HepG2 (cell line): ENCODE results near the gene MVP. TPM values are rescaled to one million over a fixed set of nuclear protein-coding genes. Genes with fewer than 3 reads are reported as not detected.

Experiments used
- CBX5 ChIP-seq: sonication (generic); formaldehyde crosslinking; IDR thresholded peaks from 2 replicates; pipeline ENCODE4 v1.4.0; 2020; ENCODE audit warnings: missing genetic modification reagents, borderline replicate concordance
- DNMT1 ChIP-seq: sonication (generic); formaldehyde crosslinking; IDR thresholded peaks from 2 replicates; pipeline ENCODE4 v1.5.1; 2020; ENCODE audit warnings: mild to moderate bottlenecking, missing genetic modification reagents
- FOXO1 ChIP-seq: sonication (generic); formaldehyde crosslinking; IDR thresholded peaks from 2 replicates; pipeline ENCODE4 v1.4.0; 2020; ENCODE audit warnings: missing genetic modification reagents
- GPBP1L1 ChIP-seq: sonication (generic); formaldehyde crosslinking; IDR thresholded peaks from 2 replicates; pipeline ENCODE4 v1.5.0; 2020; ENCODE audit warnings: mild to moderate bottlenecking, missing genetic modification reagents
- HDAC1 ChIP-seq: sonication (generic); formaldehyde crosslinking; IDR thresholded peaks from 2 replicates; pipeline ENCODE4 v1.5.1; 2020; ENCODE audit warnings: mild to moderate bottlenecking, missing genetic modification reagents
- HNRNPK ChIP-seq: fragments of 200-400 bp; formaldehyde crosslinking; IDR thresholded peaks from 2 replicates; pipeline ENCODE4 v1.6.1; 2018; ENCODE audit warnings: low read length, low read depth, moderate library complexity, mild to moderate bottlenecking; ENCODE audit not compliant: poor library complexity, severe bottlenecking
- MXD1 ChIP-seq: sonication (generic); formaldehyde crosslinking; IDR thresholded peaks from 2 replicates; pipeline ENCODE4 v1.4.0; 2020; ENCODE audit warnings: mild to moderate bottlenecking, missing genetic modification reagents
- POLR2G ChIP-seq: fragments of 200-400 bp; formaldehyde crosslinking; IDR thresholded peaks from 2 replicates; pipeline ENCODE4 v1.6.1; 2018; ENCODE audit warnings: mild to moderate bottlenecking, low read depth, low read length, moderate library complexity
- RBFOX2 ChIP-seq: fragments of 200-400 bp; formaldehyde crosslinking; IDR thresholded peaks from 2 replicates; pipeline ENCODE4 v1.6.1; 2017; ENCODE audit warnings: low read depth, mild to moderate bottlenecking, low read length
- SALL1 ChIP-seq: sonication (generic); formaldehyde crosslinking; IDR thresholded peaks from 2 replicates; pipeline ENCODE4 v1.8.0; 2022; ENCODE audit warnings: mild to moderate bottlenecking, missing genetic modification reagents
- SMARCC2 ChIP-seq: fragments of 450-650 bp; IDR thresholded peaks from 2 replicates; pipeline ENCODE4 v1.6.1; 2017; ENCODE audit warnings: antibody characterized with exemption, mild to moderate bottlenecking
- ZNF234 ChIP-seq: sonication (generic); formaldehyde crosslinking; conservative IDR thresholded peaks from 2 replicates; pipeline ENCODE4 v1.5.1; 2020; ENCODE audit warnings: mild to moderate bottlenecking, missing genetic modification reagents
- ZNF451 ChIP-seq: sonication (generic); formaldehyde crosslinking; IDR thresholded peaks from 2 replicates; pipeline ENCODE4 v1.5.0; 2020; ENCODE audit warnings: mild to moderate bottlenecking, missing genetic modification reagents
- ZNF543 ChIP-seq: sonication (generic); formaldehyde crosslinking; IDR thresholded peaks from 2 replicates; pipeline ENCODE4 v1.4.0; 2020; ENCODE audit warnings: mild to moderate bottlenecking, missing genetic modification reagents
- ZNF550 ChIP-seq: sonication (generic); formaldehyde crosslinking; IDR thresholded peaks from 2 replicates; pipeline ENCODE4 v1.4.0; 2020; ENCODE audit warnings: mild to moderate bottlenecking, missing genetic modification reagents, borderline replicate concordance
- ZNF672 ChIP-seq: sonication (generic); formaldehyde crosslinking; IDR thresholded peaks from 2 replicates; pipeline ENCODE4 v1.8.1; 2022; ENCODE audit warnings: missing genetic modification reagents
- ZNF749 ChIP-seq: sonication (generic); formaldehyde crosslinking; IDR thresholded peaks from 2 replicates; pipeline ENCODE4 v1.8.0; 2022; ENCODE audit warnings: mild to moderate bottlenecking, missing genetic modification reagents, moderate library complexity, borderline replicate concordance
- ZNF75D ChIP-seq: sonication (generic); formaldehyde crosslinking; IDR thresholded peaks from 2 replicates; pipeline ENCODE4 v1.8.1; 2023; ENCODE audit warnings: missing genetic modification reagents, mild to moderate bottlenecking, borderline replicate concordance
- polyA plus RNA-seq, 8 experiments: library from polyadenylated mRNA; depleted of rRNA in 3 of 8; stranded (reverse) in 7 of 8; unstranded in 1 of 8; fragments of >200 nt; fragmentation: Illumina TruSeq in 4 of 8; extraction: Trizol in 4 of 8; gene quantifications; 2 replicates each; pipeline versions ENCODE4 v1.2.1 to v1.2.3, GENCODE V29; 2011 to 2016; ENCODE audit warnings: low read depth in 4 of 8, missing spikeins in 1 of 8, mixed read lengths in 1 of 8; ENCODE audit not compliant: insufficient read depth in 1 of 8
- total RNA-seq, 5 experiments: library from RNA; depleted of rRNA; stranded (reverse); fragments of >200 nt; fragmentation: Illumina TruSeq; extraction: Trizol; gene quantifications; 2 replicates each; pipeline ENCODE4 v1.2.3, GENCODE V29; 2016; ENCODE audit warnings: low read depth in 1 of 5
- TF ChIP-seq, protein P1 (sequence below): sonication (generic); formaldehyde crosslinking; IDR thresholded peaks from 2 replicates; pipeline ENCODE4 v1.8.0; 2022; ENCODE audit warnings: mild to moderate bottlenecking, missing genetic modification reagents
- TF ChIP-seq, protein P2 (sequence below): sonication (generic); formaldehyde crosslinking; IDR thresholded peaks from 2 replicates; pipeline ENCODE4 v1.5.1; 2020; ENCODE audit warnings: missing genetic modification reagents, mild to moderate bottlenecking, borderline replicate concordance
- TF ChIP-seq, protein P3 (sequence below): sonication (generic); formaldehyde crosslinking; IDR thresholded peaks from 2 replicates; pipeline ENCODE4 v1.4.0; 2020; ENCODE audit warnings: low read depth, mild to moderate bottlenecking, missing genetic modification reagents

MVP gene
- total and polyA plus RNA-seq, 2 of the 13 experiments (the other 11 are each of a cell fraction or from before 2014, with no cell fraction given), result 22.9 to 43.5 TPM

- TF ChIP-seq ZNF749 (CRISPR knock-in tag) (no peak), CBX5 (peak; percentile 90; the same call in 1 of the 2 replicates), POLR2G (no peak), MXD1 (CRISPR knock-in tag) (no peak), FOXO1 (CRISPR knock-in tag) (peak; percentile 58), HDAC1 (CRISPR knock-in tag) (peak; percentile 69), ZNF234 (CRISPR knock-in tag) (no peak), GPBP1L1 (no peak), DNMT1 (CRISPR knock-in tag) (0 out of 2 replicates have a peak, but pooled peaks have one; percentile 69), ZNF451 (CRISPR knock-in tag) (0 out of 2 replicates have a peak, but pooled peaks have one; percentile 58), SMARCC2 (no peak), RBFOX2 (peak; percentile 56), SALL1 (peak; percentile 75), HNRNPK (no peak), ZNF75D (CRISPR knock-in tag) (no peak), ZNF543 (no peak), ZNF672 (CRISPR knock-in tag) (no peak), ZNF550 (CRISPR knock-in tag) (no peak)
- TF ChIP-seq, protein P1, sequence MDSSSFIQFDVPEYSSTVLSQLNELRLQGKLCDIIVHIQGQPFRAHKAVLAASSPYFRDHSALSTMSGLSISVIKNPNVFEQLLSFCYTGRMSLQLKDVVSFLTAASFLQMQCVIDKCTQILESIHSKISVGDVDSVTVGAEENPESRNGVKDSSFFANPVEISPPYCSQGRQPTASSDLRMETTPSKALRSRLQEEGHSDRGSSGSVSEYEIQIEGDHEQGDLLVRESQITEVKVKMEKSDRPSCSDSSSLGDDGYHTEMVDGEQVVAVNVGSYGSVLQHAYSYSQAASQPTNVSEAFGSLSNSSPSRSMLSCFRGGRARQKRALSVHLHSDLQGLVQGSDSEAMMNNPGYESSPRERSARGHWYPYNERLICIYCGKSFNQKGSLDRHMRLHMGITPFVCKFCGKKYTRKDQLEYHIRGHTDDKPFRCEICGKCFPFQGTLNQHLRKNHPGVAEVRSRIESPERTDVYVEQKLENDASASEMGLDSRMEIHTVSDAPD, result no peak
- TF ChIP-seq, protein P2, sequence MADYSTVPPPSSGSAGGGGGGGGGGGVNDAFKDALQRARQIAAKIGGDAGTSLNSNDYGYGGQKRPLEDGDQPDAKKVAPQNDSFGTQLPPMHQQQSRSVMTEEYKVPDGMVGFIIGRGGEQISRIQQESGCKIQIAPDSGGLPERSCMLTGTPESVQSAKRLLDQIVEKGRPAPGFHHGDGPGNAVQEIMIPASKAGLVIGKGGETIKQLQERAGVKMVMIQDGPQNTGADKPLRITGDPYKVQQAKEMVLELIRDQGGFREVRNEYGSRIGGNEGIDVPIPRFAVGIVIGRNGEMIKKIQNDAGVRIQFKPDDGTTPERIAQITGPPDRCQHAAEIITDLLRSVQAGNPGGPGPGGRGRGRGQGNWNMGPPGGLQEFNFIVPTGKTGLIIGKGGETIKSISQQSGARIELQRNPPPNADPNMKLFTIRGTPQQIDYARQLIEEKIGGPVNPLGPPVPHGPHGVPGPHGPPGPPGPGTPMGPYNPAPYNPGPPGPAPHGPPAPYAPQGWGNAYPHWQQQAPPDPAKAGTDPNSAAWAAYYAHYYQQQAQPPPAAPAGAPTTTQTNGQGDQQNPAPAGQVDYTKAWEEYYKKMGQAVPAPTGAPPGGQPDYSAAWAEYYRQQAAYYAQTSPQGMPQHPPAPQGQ (CRISPR knock-in tag), result 0 out of 2 replicates have a peak, but pooled peaks have one; percentile 43
- TF ChIP-seq, protein P3, sequence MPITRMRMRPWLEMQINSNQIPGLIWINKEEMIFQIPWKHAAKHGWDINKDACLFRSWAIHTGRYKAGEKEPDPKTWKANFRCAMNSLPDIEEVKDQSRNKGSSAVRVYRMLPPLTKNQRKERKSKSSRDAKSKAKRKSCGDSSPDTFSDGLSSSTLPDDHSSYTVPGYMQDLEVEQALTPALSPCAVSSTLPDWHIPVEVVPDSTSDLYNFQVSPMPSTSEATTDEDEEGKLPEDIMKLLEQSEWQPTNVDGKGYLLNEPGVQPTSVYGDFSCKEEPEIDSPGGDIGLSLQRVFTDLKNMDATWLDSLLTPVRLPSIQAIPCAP, result no peak
These were observed 35.3 kb upstream of the MVP start (continued) for GRCh38 chr16:29784901-29785500.
